AG04450 (cell line): ENCODE results near the gene TTC34. TPM values are rescaled to one million over a fixed set of nuclear protein-coding genes. Genes with fewer than 3 reads are reported as not detected.

ENCODE experiments used
- CTCF ChIA-PET: fragments of 300-600, 350-600 bp; formaldehyde crosslinking; extraction: SDS; loops from one replicate; lab custom pipeline; 2022; ENCODE audit warnings: antibody characterized with exemption, inconsistent platforms; lab: Charles Lee
- POLR2A ChIA-PET: fragments of 350-600 bp; formaldehyde crosslinking; extraction: SDS; loops from one replicate; lab custom pipeline; 2021; ENCODE audit warnings: antibody characterized with exemption, inconsistent platforms; lab: Yijun Ruan, JAX
- DNase-seq: peaks from one replicate; pipeline ENCODE4 v3.0.0-alpha.2; 2011; ENCODE audit warnings: low read depth, low spot score
- H3K27ac ChIP-seq: one replicate; pipeline ENCODE4 v1.5.1; 2012; ENCODE audit warnings: low read depth, low read length, control low read depth
- H3K27me3 ChIP-seq: one replicate; pipeline ENCODE4 v1.6.0; 2012; ENCODE audit warnings: low read length; ENCODE audit not compliant: control insufficient read depth, insufficient read depth
- H3K4me3 ChIP-seq: 2 replicates; pipeline ENCODE4 v1.5.1; 2011; ENCODE audit warnings: mild to moderate bottlenecking, low read depth, low read length, control low read depth
- H3K9me3 ChIP-seq: 2 replicates; pipeline ENCODE4 v1.5.1; 2012; ENCODE audit warnings: low read length; ENCODE audit not compliant: control insufficient read depth, insufficient read depth
- CTCF ChIP-seq: IDR thresholded peaks from 2 replicates; pipeline ENCODE4 v1.5.1; 2011; ENCODE audit warnings: low read depth, low read length, control low read depth, inconsistent platforms
- polyA plus RNA-seq: library from polyadenylated mRNA; depleted of rRNA; stranded (reverse); fragments of >200 nt; gene quantifications from 2 replicates; pipeline ENCODE4 v1.2.3, GENCODE V29; 2011

Gene TTC34
- polyA plus RNA-seq, 1 experiment = 0.06 TPM

- ChIA-PET CTCF (no interaction called here), POLR2A (no interaction called here)
- H3K27ac ChIP-seq = no peak overlapping the region
- H3K4me3 ChIP-seq = no peak overlapping the region
- H3K9me3 ChIP-seq = peaks cover 76% of the 10 kb centered on the region
- TF ChIP-seq CTCF = no peak
- H3K27me3 ChIP-seq = no peaks in the 10 kb centered on the region
- no peak for DNase-seq
These were observed 15.7 kb downstream of the TTC34 start for GRCh38 chr1:2785631-2786328.

- Histone ChIP-seq H3K27me3 (no peaks in the 10 kb centered on the region), H3K9me3 (peaks cover 68% of the 10 kb centered on the region), H3K27ac (no peak overlapping the region), H3K4me3 (no peak overlapping the region)
- ChIA-PET POLR2A (no interaction called here), CTCF (no interaction called here)
- DNase-seq = no peak
- TF ChIP-seq CTCF = no peak
These were observed 16.5 kb downstream of the TTC34 start for GRCh38 chr1:2784854-2785630.

GRCh38 chr1:2783435-2784397, 17.8 kb downstream of the TTC34 start:
- no peak overlapping the region for H3K4me3 ChIP-seq

GRCh38 chr1:2783069-2783434, 18.4 kb downstream of the TTC34 start:
- Histone ChIP-seq H3K27ac (no peak overlapping the region), H3K27me3 (no peaks in the 10 kb centered on the region), H3K4me3 (no peak overlapping the region), H3K9me3 (peaks cover 59% of the 10 kb centered on the region)
- DNase-seq = no peak
- no peak for TF ChIP-seq CTCF
- CTCF ChIA-PET = no interaction called here
- POLR2A ChIA-PET = no interaction called here

More at GRCh38 chr1:2783435-2784397, 17.8 kb downstream of the TTC34 start:
- CTCF ChIA-PET = no interaction called here
- Histone ChIP-seq H3K27me3 (no peaks in the 10 kb centered on the region), H3K9me3 (peaks cover 59% of the 10 kb centered on the region), H3K27ac (no peak overlapping the region)
- no peak for TF ChIP-seq CTCF
- DNase-seq = no peak
- POLR2A ChIA-PET = no interaction called here
